MM.1S (cell line): ENCODE results near the gene NUDT7.

Source experiments
- DNase-seq: peaks from one replicate; pipeline ENCODE4 v3.0.0-alpha.2; 2015
- H2AFZ ChIP-seq: fragments of 300-600 bp; sonication (generic); 2 replicates; pipeline ENCODE4 v1.6.0; 2016; ENCODE audit warnings: antibody characterized with exemption, low read length
- H3F3A ChIP-seq: fragments of 300-600 bp; sonication (generic); 2 replicates; pipeline ENCODE4 v1.6.1; 2016; ENCODE audit warnings: mild to moderate bottlenecking, antibody characterized with exemption, low read length, moderate library complexity, mixed read lengths; ENCODE audit not compliant: insufficient read depth
- H3K27ac ChIP-seq: fragments of 300-600 bp; sonication (generic); 2 replicates; pipeline ENCODE4 v1.5.1; 2016; ENCODE audit warnings: mild to moderate bottlenecking, low read length
- H3K27me3 ChIP-seq: fragments of 300-600 bp; sonication (generic); replicated peaks from 2 replicates; pipeline ENCODE4 v1.6.0; 2016; ENCODE audit warnings: low read length; ENCODE audit not compliant: insufficient read depth
- H3K36me3 ChIP-seq: fragments of 300-600 bp; sonication (generic); replicated peaks from 2 replicates; pipeline ENCODE4 v1.6.1; 2016; ENCODE audit warnings: mild to moderate bottlenecking, low read length, mixed read lengths; ENCODE audit not compliant: insufficient read depth
- H3K4me1 ChIP-seq: fragments of 300-600 bp; sonication (generic); 2 replicates; pipeline ENCODE4 v1.6.1; 2016; ENCODE audit warnings: low read length, mixed read lengths
- H3K4me2 ChIP-seq: fragments of 300-600 bp; sonication (generic); 2 replicates; pipeline ENCODE4 v1.6.0; 2016; ENCODE audit warnings: low read depth, low read length
- H3K4me3 ChIP-seq: fragments of 300-600 bp; sonication (generic); 2 replicates; pipeline ENCODE4 v1.5.1; 2016; ENCODE audit warnings: low read length, mixed read lengths
- H3K79me2 ChIP-seq: fragments of 300-600 bp; sonication (generic); 2 replicates; pipeline ENCODE4 v1.6.1; 2016; ENCODE audit warnings: mixed run types, low read length, mixed read lengths
- H3K9ac ChIP-seq: fragments of 300-600 bp; sonication (generic); 2 replicates; pipeline ENCODE4 v1.6.1; 2016; ENCODE audit warnings: low read length, mixed read lengths
- H3K9me2 ChIP-seq: fragments of 300-600 bp; sonication (generic); replicated peaks from 2 replicates; pipeline ENCODE4 v1.6.1; 2016; ENCODE audit warnings: mild to moderate bottlenecking, low read length, mixed read lengths; ENCODE audit not compliant: insufficient read depth
- H3K9me3 ChIP-seq: fragments of 300-600 bp; sonication (generic); replicated peaks from 2 replicates; pipeline ENCODE4 v1.6.1; 2016; ENCODE audit warnings: mild to moderate bottlenecking, low read length, mixed read lengths; ENCODE audit not compliant: insufficient read depth
- H4K20me1 ChIP-seq: fragments of 300-600 bp; sonication (generic); 2 replicates; pipeline ENCODE4 v1.6.1; 2016; ENCODE audit warnings: mild to moderate bottlenecking, low read length, moderate library complexity, mixed read lengths; ENCODE audit not compliant: insufficient read depth
- CTCF ChIP-seq: fragments of 300-600 bp; sonication (generic); IDR thresholded peaks from 2 replicates; pipeline ENCODE4 v1.5.1; 2016; ENCODE audit warnings: antibody characterized with exemption, low read length, mixed read lengths
- EZH2 ChIP-seq: fragments of 300-600 bp; sonication (generic); optimal IDR thresholded peaks from 2 replicates; pipeline ENCODE3; 2017; ENCODE audit warnings: low read depth, mild to moderate bottlenecking, antibody characterized with exemption, low read length, mixed read lengths
- EZH2phosphoT487 ChIP-seq: fragments of 300-600 bp; sonication (generic); IDR thresholded peaks from 2 replicates; pipeline ENCODE4 v1.6.1; 2018; ENCODE audit warnings: antibody characterized with exemption, low read length

NUDT7 gene

GRCh38 chr16:77786186-77786847 is 64.0 kb downstream of the NUDT7 start:
- Histone ChIP-seq H3K9me3 (no peaks in the 10 kb centered on the region), H3K9ac (no peak overlapping the region), H4K20me1 (no peaks in the 10 kb centered on the region), H3K36me3 (no peaks in the 10 kb centered on the region), H3K9me2 (no peaks in the 10 kb centered on the region), H3K27me3 (peaks cover 12% of the 10 kb centered on the region; the same call in 1 of the 2 replicates), H3F3A (no peaks in the 10 kb centered on the region), H3K27ac (no peak overlapping the region), H3K79me2 (no peaks in the 10 kb centered on the region), H3K4me2 (no peak overlapping the region), H2AFZ (no peak overlapping the region), H3K4me1 (no peaks in the 10 kb centered on the region), H3K4me3 (no peak overlapping the region)
- DNase-seq, result no peak
- no peak for TF ChIP-seq CTCF
- TF ChIP-seq EZH2, result no peak

- no peaks in the 10 kb centered on the region for H3K4me1 ChIP-seq
- no peaks in the 10 kb centered on the region for H3K79me2 ChIP-seq
- H3K27me3 ChIP-seq, result peaks cover 12% of the 10 kb centered on the region; the same call in 1 of the 2 replicates
- H4K20me1 ChIP-seq, result no peaks in the 10 kb centered on the region
- no peaks in the 10 kb centered on the region for H3F3A ChIP-seq
- no peak for DNase-seq
- no peaks in the 10 kb centered on the region for H3K9me3 ChIP-seq
- no peaks in the 10 kb centered on the region for H3K9me2 ChIP-seq
- no peak overlapping the region for H3K9ac ChIP-seq
- H3K36me3 ChIP-seq, result no peaks in the 10 kb centered on the region
- no peak for TF ChIP-seq EZH2phosphoT487
- no peak for TF ChIP-seq CTCF
- H2AFZ ChIP-seq, result no peak overlapping the region
- no peak overlapping the region for H3K4me2 ChIP-seq
- no peak overlapping the region for H3K27ac ChIP-seq
- H3K4me3 ChIP-seq, result no peak overlapping the region
Observed at GRCh38 chr16:77787452-77787851, 65.1 kb downstream of the NUDT7 start.

- Histone ChIP-seq H3K27ac (no peak within 1 kb of the TSS), H3K4me2 (peak within 1 kb of the TSS; percentile 66), H3K4me1 (no peaks in the 10 kb centered on the region), H3K79me2 (no peaks in the 10 kb centered on the region), H3K36me3 (no peaks in the 10 kb centered on the region), H3K9me3 (no peaks in the 10 kb centered on the region), H3K9ac (no peak within 1 kb of the TSS), H3K9me2 (no peaks in the 10 kb centered on the region), H3K27me3 (peaks cover 12% of the 10 kb centered on the region; the same call in 1 of the 2 replicates), H2AFZ (peak within 1 kb of the TSS; percentile 51; the same call in 1 of the 2 replicates), H3K4me3 (peak within 1 kb of the TSS; percentile 57), H3F3A (no peaks in the 10 kb centered on the region), H4K20me1 (no peaks in the 10 kb centered on the region)
- no peak for TF ChIP-seq EZH2phosphoT487
- no peak for TF ChIP-seq CTCF
- no peak for TF ChIP-seq EZH2
- peak; percentile 10 for DNase-seq
Observed at GRCh38 chr16:77788181-77789084, 66.1 kb downstream of the NUDT7 start, which contains the start of gene VAT1L. Gene VAT1L (plus strand): TSS chr16:77788564. CDS start chr16:77788683, 119 bp downstream.
